Measurements from ENCODE around the gene SPATA17.

SPATA17 gene

GRCh38 chr1:217907504-217907903 is 276.4 kb downstream of the SPATA17 start:
- ATAC-seq (replicated peaks; ENCODE audit: extremely low read depth, poor library complexity, severe bottlenecking) = no peak
- H3K4me1 Mint-ChIP-seq = no peaks in the 10 kb centered on the region
- no peak for DNase-seq (ENCODE audit: low spot score in 2 of 2)
- no peak overlapping the region for H3K4me3 Mint-ChIP-seq
- no peaks in the 10 kb centered on the region for H3K27me3 Mint-ChIP-seq
- H3K36me3 Mint-ChIP-seq (ENCODE audit: insufficient read depth) = no peaks in the 10 kb centered on the region
- H3K9me3 Mint-ChIP-seq = peaks cover 13% of the 10 kb centered on the region
- no peak overlapping the region for H3K27ac Mint-ChIP-seq (ENCODE audit: low read depth)

- Mint-ChIP-seq H3K27ac (ENCODE audit: low read depth) (no peak overlapping the region), H3K27me3 (no peaks in the 10 kb centered on the region), H3K36me3 (ENCODE audit: insufficient read depth) (no peaks in the 10 kb centered on the region), H3K4me3 (no peak overlapping the region), H3K9me3 (peaks cover 19% of the 10 kb centered on the region), H3K4me1 (no peaks in the 10 kb centered on the region)
- ATAC-seq (replicated peaks; ENCODE audit: extremely low read depth, poor library complexity, severe bottlenecking) (no peak), DNase-seq (ENCODE audit: low spot score in 2 of 2) (no peak)
These were observed 279.1 kb downstream of the SPATA17 start for GRCh38 chr1:217910203-217910602.

GRCh38 chr1:217910791-217911320 is 279.7 kb downstream of the SPATA17 start:
- Mint-ChIP-seq H3K9me3 (peaks cover 21% of the 10 kb centered on the region), H3K4me3 (no peak overlapping the region), H3K27me3 (no peaks in the 10 kb centered on the region), H3K27ac (ENCODE audit: low read depth) (no peak overlapping the region), H3K36me3 (ENCODE audit: insufficient read depth) (no peaks in the 10 kb centered on the region), H3K4me1 (no peaks in the 10 kb centered on the region)
- ATAC-seq (replicated peaks; ENCODE audit: extremely low read depth, poor library complexity, severe bottlenecking) (no peak), DNase-seq (ENCODE audit: low spot score in 2 of 2) (no peak)

- Mint-ChIP-seq H3K36me3 (ENCODE audit: insufficient read depth) (no peaks in the 10 kb centered on the region), H3K9me3 (peaks cover 15% of the 10 kb centered on the region), H3K27ac (ENCODE audit: low read depth) (no peak overlapping the region), H3K4me1 (no peaks in the 10 kb centered on the region), H3K4me3 (no peak overlapping the region), H3K27me3 (no peaks in the 10 kb centered on the region)
- ATAC-seq (replicated peaks; ENCODE audit: extremely low read depth, poor library complexity, severe bottlenecking) (no peak), DNase-seq (ENCODE audit: low spot score in 2 of 2) (no peak)
These were observed 280.8 kb downstream of the SPATA17 start for GRCh38 chr1:217911908-217912307.

GRCh38 chr1:217917281-217917887 is 286.2 kb downstream of the SPATA17 start:
- no peak for ATAC-seq (replicated peaks; ENCODE audit: extremely low read depth, poor library complexity, severe bottlenecking)
- Mint-ChIP-seq H3K4me1 (no peaks in the 10 kb centered on the region), H3K4me3 (no peak overlapping the region), H3K27ac (ENCODE audit: low read depth) (no peak overlapping the region), H3K36me3 (ENCODE audit: insufficient read depth) (no peaks in the 10 kb centered on the region), H3K27me3 (no peaks in the 10 kb centered on the region), H3K9me3 (peaks cover 9% of the 10 kb centered on the region)
- DNase-seq (ENCODE audit: low spot score in 2 of 2) = no peak

- Mint-ChIP-seq H3K36me3 (ENCODE audit: insufficient read depth) (no peaks in the 10 kb centered on the region), H3K4me3 (no peak overlapping the region), H3K9me3 (peaks cover 4% of the 10 kb centered on the region), H3K27ac (ENCODE audit: low read depth) (no peak overlapping the region), H3K27me3 (no peaks in the 10 kb centered on the region), H3K4me1 (no peaks in the 10 kb centered on the region)
- ATAC-seq (replicated peaks; ENCODE audit: extremely low read depth, poor library complexity, severe bottlenecking) (no peak), DNase-seq (ENCODE audit: low spot score in 2 of 2) (no peak)
These were observed 288.7 kb downstream of the SPATA17 start for GRCh38 chr1:217919683-217920388.

Measured in central memory CD8-positive, alpha-beta T cell (primary cell).